HepG2 (cell line): ENCODE results near the gene MEX3A.

ENCODE experiments used
- CEBPB ChIP-seq: IDR thresholded peaks from 2 replicates; pipeline ENCODE4 v1.6.1; 2011; ENCODE audit warnings: low read depth, low read length, improper control_type of control experiment, borderline replicate concordance
- CTCF ChIP-seq: sonication (generic); formaldehyde crosslinking; IDR thresholded peaks from 2 replicates; pipeline ENCODE4 v1.5.0; 2020; ENCODE audit warnings: mild to moderate bottlenecking, missing genetic modification reagents, moderate library complexity
- EP300 ChIP-seq, 3 experiments: sonication (generic) in 1 of 3; formaldehyde crosslinking in 1 of 3; IDR thresholded peaks; 2 replicates each; pipeline versions ENCODE4 v1.5.1 to v1.6.1; 2011 to 2020; ENCODE audit warnings: low read depth in 2 of 3, low read length in 2 of 3, borderline replicate concordance in 1 of 3, improper control_type of control experiment in 1 of 3, mild to moderate bottlenecking in 1 of 3, missing genetic modification reagents in 1 of 3, moderate library complexity in 1 of 3
- GZF1 ChIP-seq: sonication (generic); formaldehyde crosslinking; IDR thresholded peaks from 2 replicates; pipeline ENCODE4 v1.5.1; 2020; ENCODE audit warnings: mild to moderate bottlenecking, missing genetic modification reagents
- JUNB ChIP-seq: sonication (generic); formaldehyde crosslinking; IDR thresholded peaks from 2 replicates; pipeline ENCODE4 v1.8.0; 2022; ENCODE audit warnings: missing genetic modification reagents, mild to moderate bottlenecking, borderline replicate concordance
- KDM1A ChIP-seq: IDR thresholded peaks from 2 replicates; pipeline ENCODE4 v1.6.1; 2016; ENCODE audit warnings: missing compliant biosample characterization
- MYC ChIP-seq: sonication (generic); formaldehyde crosslinking; IDR thresholded peaks from 2 replicates; pipeline ENCODE4 v1.9.0; 2021; ENCODE audit warnings: missing genetic modification reagents, borderline replicate concordance
- POLR2AphosphoS5 ChIP-seq: IDR thresholded peaks from 2 replicates; pipeline ENCODE4 v1.6.1; 2012; ENCODE audit warnings: low read depth, low read length
- SMC3 ChIP-seq: IDR thresholded peaks from 2 replicates; pipeline ENCODE4 v1.6.1; 2011; ENCODE audit warnings: low read length, improper control_type of control experiment
- TF ChIP-seq, protein P1 (sequence below): IDR thresholded peaks from 2 replicates; pipeline ENCODE4 v1.6.1; 2016; ENCODE audit warnings: low read depth, missing genetic modification reagents, missing compliant biosample characterization

GRCh38 chr1:156065212-156065611, 17.1 kb downstream of the MEX3A start:
- TF ChIP-seq KDM1A (CRISPR knock-in tag) (no peak), JUNB (no peak), CTCF (CRISPR knock-in tag) (no peak), POLR2AphosphoS5 (no peak), SMC3 (no peak), MYC (CRISPR knock-in tag) (no peak), EP300 (IDR thresholded peaks at IDR 0.05; ENCODE audit: low read depth in 2 of 2, low read length in 2 of 2) (no peak), EP300 (CRISPR knock-in tag; IDR thresholded peaks at IDR 0.05; ENCODE audit: borderline replicate concordance) (no peak), CEBPB (no peak), GZF1 (CRISPR knock-in tag) (no peak)
- TF ChIP-seq, protein P1, sequence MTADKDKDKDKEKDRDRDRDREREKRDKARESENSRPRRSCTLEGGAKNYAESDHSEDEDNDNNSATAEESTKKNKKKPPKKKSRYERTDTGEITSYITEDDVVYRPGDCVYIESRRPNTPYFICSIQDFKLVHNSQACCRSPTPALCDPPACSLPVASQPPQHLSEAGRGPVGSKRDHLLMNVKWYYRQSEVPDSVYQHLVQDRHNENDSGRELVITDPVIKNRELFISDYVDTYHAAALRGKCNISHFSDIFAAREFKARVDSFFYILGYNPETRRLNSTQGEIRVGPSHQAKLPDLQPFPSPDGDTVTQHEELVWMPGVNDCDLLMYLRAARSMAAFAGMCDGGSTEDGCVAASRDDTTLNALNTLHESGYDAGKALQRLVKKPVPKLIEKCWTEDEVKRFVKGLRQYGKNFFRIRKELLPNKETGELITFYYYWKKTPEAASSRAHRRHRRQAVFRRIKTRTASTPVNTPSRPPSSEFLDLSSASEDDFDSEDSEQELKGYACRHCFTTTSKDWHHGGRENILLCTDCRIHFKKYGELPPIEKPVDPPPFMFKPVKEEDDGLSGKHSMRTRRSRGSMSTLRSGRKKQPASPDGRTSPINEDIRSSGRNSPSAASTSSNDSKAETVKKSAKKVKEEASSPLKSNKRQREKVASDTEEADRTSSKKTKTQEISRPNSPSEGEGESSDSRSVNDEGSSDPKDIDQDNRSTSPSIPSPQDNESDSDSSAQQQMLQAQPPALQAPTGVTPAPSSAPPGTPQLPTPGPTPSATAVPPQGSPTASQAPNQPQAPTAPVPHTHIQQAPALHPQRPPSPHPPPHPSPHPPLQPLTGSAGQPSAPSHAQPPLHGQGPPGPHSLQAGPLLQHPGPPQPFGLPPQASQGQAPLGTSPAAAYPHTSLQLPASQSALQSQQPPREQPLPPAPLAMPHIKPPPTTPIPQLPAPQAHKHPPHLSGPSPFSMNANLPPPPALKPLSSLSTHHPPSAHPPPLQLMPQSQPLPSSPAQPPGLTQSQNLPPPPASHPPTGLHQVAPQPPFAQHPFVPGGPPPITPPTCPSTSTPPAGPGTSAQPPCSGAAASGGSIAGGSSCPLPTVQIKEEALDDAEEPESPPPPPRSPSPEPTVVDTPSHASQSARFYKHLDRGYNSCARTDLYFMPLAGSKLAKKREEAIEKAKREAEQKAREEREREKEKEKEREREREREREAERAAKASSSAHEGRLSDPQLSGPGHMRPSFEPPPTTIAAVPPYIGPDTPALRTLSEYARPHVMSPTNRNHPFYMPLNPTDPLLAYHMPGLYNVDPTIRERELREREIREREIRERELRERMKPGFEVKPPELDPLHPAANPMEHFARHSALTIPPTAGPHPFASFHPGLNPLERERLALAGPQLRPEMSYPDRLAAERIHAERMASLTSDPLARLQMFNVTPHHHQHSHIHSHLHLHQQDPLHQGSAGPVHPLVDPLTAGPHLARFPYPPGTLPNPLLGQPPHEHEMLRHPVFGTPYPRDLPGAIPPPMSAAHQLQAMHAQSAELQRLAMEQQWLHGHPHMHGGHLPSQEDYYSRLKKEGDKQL (CRISPR knock-in tag) = no peak
